GM18508 (cell line): ENCODE results near the gene WDR27.
"Not testable (repeated sequence)": the region's sequence is repeated elsewhere in the genome, so short reads cannot be mapped to it uniquely, and the experiment has no call there.

Source experiments
- ATAC-seq: cut with Tn5 transposase; IDR thresholded peaks from one replicate; pipeline ENCODE4 v1.9.1; 2021; ENCODE audit warnings: moderate number of reproducible peaks; ENCODE audit not compliant: insufficient read depth, unreplicated experiment

WDR27 gene

GRCh38 chr6:169536446-169537170, 165.2 kb downstream of the WDR27 start:
- no peak for ATAC-seq

- no peak for ATAC-seq
Observed at GRCh38 chr6:169534039-169534421, 167.8 kb downstream of the WDR27 start.

- no peak for ATAC-seq
Observed at GRCh38 chr6:169533301-169534038, 168.4 kb downstream of the WDR27 start.

GRCh38 chr6:169530752-169531123, 171.1 kb downstream of the WDR27 start:
- no peak for ATAC-seq

GRCh38 chr6:169529931-169530751, 171.7 kb downstream of the WDR27 start:
- ATAC-seq = no peak

GRCh38 chr6:169528755-169529154, 173.1 kb downstream of the WDR27 start:
- no peak for ATAC-seq

GRCh38 chr6:169527306-169527705, 174.5 kb downstream of the WDR27 start:
- ATAC-seq = no peak

- no peak for ATAC-seq
Observed at GRCh38 chr6:169521825-169522224, 180.0 kb downstream of the WDR27 start.

- ATAC-seq = no peak
Observed at GRCh38 chr6:169520104-169520503, 181.7 kb downstream of the WDR27 start.

GRCh38 chr6:169518451-169518850, 183.4 kb downstream of the WDR27 start:
- no peak for ATAC-seq

- ATAC-seq = no peak
Observed at GRCh38 chr6:169513478-169514193, 188.2 kb downstream of the WDR27 start.

- ATAC-seq = not testable (repeated sequence)
Observed at GRCh38 chr6:169511785-169512184, 190.0 kb downstream of the WDR27 start.

GRCh38 chr6:169510871-169511270, 191.0 kb downstream of the WDR27 start:
- no peak for ATAC-seq

GRCh38 chr6:169508452-169508851, 193.4 kb downstream of the WDR27 start:
- no peak for ATAC-seq

GRCh38 chr6:169503422-169504152, 198.2 kb downstream of the WDR27 start:
- no peak for ATAC-seq

GRCh38 chr6:169502445-169502844, 199.4 kb downstream of the WDR27 start:
- no peak for ATAC-seq

- no peak for ATAC-seq
Observed at GRCh38 chr6:169501777-169502313, 200.0 kb downstream of the WDR27 start.

GRCh38 chr6:169501128-169501527, 200.7 kb downstream of the WDR27 start:
- ATAC-seq = no peak

GRCh38 chr6:169500688-169501087, 201.1 kb downstream of the WDR27 start:
- no peak for ATAC-seq
